Astrocyte (in vitro differentiated cells and primary cell): ENCODE measurements around the gene FNDC3B. TPM values are rescaled to one million over a fixed set of nuclear protein-coding genes. Genes with fewer than 3 reads are reported as not detected.
A peak's percentile ranks its signal among the peaks of the same experiment; 100 is the strongest.

Experiments
- DNase-seq: peaks from one replicate; pipeline ENCODE4 v3.0.0-alpha.2; 2010; ENCODE audit warnings: low read depth
- FAIRE-seq: peaks from 2 replicates; lab custom pipeline; 2011; peaks lifted over from hg19 to GRCh38; lab: Jason Lieb, UNC
- H2AFZ ChIP-seq: 2 replicates; pipeline ENCODE4 v1.6.0; 2012; ENCODE audit warnings: low read depth, low read length, inconsistent platforms
- H3K27ac ChIP-seq: 2 replicates; pipeline ENCODE4 v1.5.1; 2011; ENCODE audit warnings: low read depth, low read length, inconsistent platforms
- H3K27me3 ChIP-seq: 2 replicates; pipeline ENCODE4 v1.6.0; 2011; ENCODE audit warnings: low read length, inconsistent platforms; ENCODE audit not compliant: insufficient read depth
- H3K36me3 ChIP-seq: 2 replicates; pipeline ENCODE4 v1.5.1; 2011; ENCODE audit warnings: low read length, inconsistent platforms; ENCODE audit not compliant: insufficient read depth
- H3K4me1 ChIP-seq: 2 replicates; pipeline ENCODE4 v1.5.1; 2011; ENCODE audit warnings: low read length, inconsistent platforms; ENCODE audit not compliant: insufficient read depth
- H3K4me2 ChIP-seq: 2 replicates; pipeline ENCODE4 v1.6.0; 2012; ENCODE audit warnings: low read length, inconsistent platforms
- H3K4me3 ChIP-seq: 2 replicates; pipeline ENCODE4 v1.5.1; 2011; ENCODE audit warnings: low read depth, mild to moderate bottlenecking, low read length, inconsistent platforms; ENCODE audit not compliant: insufficient read depth
- H3K79me2 ChIP-seq: 2 replicates; pipeline ENCODE4 v1.6.0; 2012; ENCODE audit warnings: mild to moderate bottlenecking, low read length, inconsistent platforms; ENCODE audit not compliant: insufficient read depth
- H3K9ac ChIP-seq: 2 replicates; pipeline ENCODE4 v1.6.0; 2012; ENCODE audit warnings: mild to moderate bottlenecking, low read length, inconsistent platforms
- H3K9me3 ChIP-seq: 2 replicates; pipeline ENCODE4 v1.5.1; 2012; ENCODE audit warnings: low read depth, mild to moderate bottlenecking, low read length, inconsistent platforms; ENCODE audit not compliant: insufficient read depth
- H4K20me1 ChIP-seq: 2 replicates; pipeline ENCODE4 v1.6.0; 2012; ENCODE audit warnings: low read length, inconsistent platforms; ENCODE audit not compliant: insufficient read depth
- H3K27ac Mint-ChIP-seq: one replicate; pipeline ENCODE4 v1.8.0; 2021; ENCODE audit warnings: mild to moderate bottlenecking, mixed read lengths; ENCODE audit not compliant: unreplicated experiment
- H3K27me3 Mint-ChIP-seq: one replicate; pipeline ENCODE4 v1.8.0; 2021; ENCODE audit warnings: low read depth, mixed read lengths; ENCODE audit not compliant: unreplicated experiment
- H3K36me3 Mint-ChIP-seq: one replicate; pipeline ENCODE4 v1.8.0; 2021; ENCODE audit warnings: low read depth, mixed read lengths; ENCODE audit not compliant: unreplicated experiment
- H3K4me1 Mint-ChIP-seq: one replicate; pipeline ENCODE4 v1.8.0; 2021; ENCODE audit warnings: low read depth, mixed read lengths; ENCODE audit not compliant: unreplicated experiment
- H3K4me3 Mint-ChIP-seq: one replicate; pipeline ENCODE4 v1.8.0; 2021; ENCODE audit warnings: mild to moderate bottlenecking, moderate library complexity, mixed read lengths; ENCODE audit not compliant: unreplicated experiment
- H3K9me3 Mint-ChIP-seq: one replicate; pipeline ENCODE4 v1.8.0; 2021; ENCODE audit warnings: mild to moderate bottlenecking, mixed read lengths; ENCODE audit not compliant: unreplicated experiment
- CTCF ChIP-seq: IDR thresholded peaks from 2 replicates; pipeline ENCODE4 v1.5.1; 2011; ENCODE audit warnings: low read depth, mild to moderate bottlenecking, inconsistent platforms, low read length, moderate library complexity; ENCODE audit not compliant: insufficient read depth
- EZH2 ChIP-seq: IDR thresholded peaks from 2 replicates; pipeline ENCODE4 v1.6.1; 2012; ENCODE audit warnings: mild to moderate bottlenecking, low read length, inconsistent platforms; ENCODE audit not compliant: insufficient read depth
- total RNA-seq: library from RNA; stranded (reverse); gene quantifications from 2 replicates; pipeline ENCODE4 v1.2.1, GENCODE V29; 2021

FNDC3B gene
- total RNA-seq, 1 donor from 2014 or later: 327 TPM

GRCh38 chr3:172260381-172260780 is 221.0 kb downstream of the FNDC3B start:
- FAIRE-seq: no peak
- H2AFZ ChIP-seq: no peak overlapping the region
- H3K4me2 ChIP-seq: no peak overlapping the region
- H3K27ac ChIP-seq: peak overlapping the region; percentile 92
- H3K27ac Mint-ChIP-seq: peak overlapping the region; percentile 98
- no peaks in the 10 kb centered on the region for H3K27me3 Mint-ChIP-seq
- TF ChIP-seq EZH2 (no peak), CTCF (no peak)
- H3K9me3 Mint-ChIP-seq: no peaks in the 10 kb centered on the region
- no peak overlapping the region for H3K4me3 Mint-ChIP-seq
- DNase-seq: peak; percentile 81
- peaks cover 73% of the 10 kb centered on the region for H3K4me1 Mint-ChIP-seq
- peaks cover 31% of the 10 kb centered on the region for H3K36me3 ChIP-seq
- no peaks in the 10 kb centered on the region for H3K9me3 ChIP-seq
- H3K36me3 Mint-ChIP-seq: peaks cover 42% of the 10 kb centered on the region
- peaks cover 38% of the 10 kb centered on the region for H3K4me1 ChIP-seq
- H3K79me2 ChIP-seq: peaks cover 66% of the 10 kb centered on the region
- peak overlapping the region; percentile 21 for H3K9ac ChIP-seq
- H3K27me3 ChIP-seq: no peaks in the 10 kb centered on the region
- H3K4me3 ChIP-seq: no peak overlapping the region
- H4K20me1 ChIP-seq: peaks cover 8% of the 10 kb centered on the region

GRCh38 chr3:172261054-172261453 is 221.7 kb downstream of the FNDC3B start:
- peaks cover 31% of the 10 kb centered on the region for H3K36me3 ChIP-seq

More at GRCh38 chr3:172261054-172261453, 221.7 kb downstream of the FNDC3B start:
- Histone ChIP-seq H3K79me2 (peaks cover 62% of the 10 kb centered on the region), H2AFZ (no peak overlapping the region), H3K9me3 (no peaks in the 10 kb centered on the region), H3K4me2 (no peak overlapping the region), H3K4me3 (no peak overlapping the region), H3K27ac (peak overlapping the region; percentile 92), H3K4me1 (peaks cover 38% of the 10 kb centered on the region), H4K20me1 (peaks cover 8% of the 10 kb centered on the region), H3K27me3 (no peaks in the 10 kb centered on the region), H3K9ac (peak overlapping the region; percentile 21)
- DNase-seq (no peak), FAIRE-seq (no peak)
- Mint-ChIP-seq H3K27me3 (no peaks in the 10 kb centered on the region), H3K9me3 (no peaks in the 10 kb centered on the region), H3K4me3 (no peak overlapping the region), H3K4me1 (peaks cover 68% of the 10 kb centered on the region), H3K36me3 (peaks cover 38% of the 10 kb centered on the region), H3K27ac (peak overlapping the region; percentile 98)
- TF ChIP-seq EZH2 (no peak), CTCF (no peak)
